Caco-2 (cell line): ENCODE measurements around the gene TEDDM1. TPM values are rescaled to one million over a fixed set of nuclear protein-coding genes. Genes with fewer than 3 reads are reported as not detected.

Source experiments
- BruUV-seq: library from RNA; stranded (reverse); fragments of 400-500 nt; replicated peaks from 2 replicates; lab custom pipeline; 2021; lab: Mats Ljungman, UMichigan
- CTCF ChIA-PET: fragments of 300-600 bp; sonication (Branson Sonifier 250); formaldehyde crosslinking; loops from one replicate; lab custom pipeline; 2022; ENCODE audit warnings: antibody characterized with exemption; lab: Charles Lee
- POLR2A ChIA-PET: fragments of 300-600 bp; sonication (Branson Sonifier 250); formaldehyde crosslinking; loops from one replicate; lab custom pipeline; 2022; ENCODE audit warnings: antibody characterized with exemption; lab: Charles Lee
- DNase-seq, 2 experiments: peaks; one replicate each; pipeline versions ENCODE4 v3.0.0 to v3.0.0-alpha.2; 2020 to 2022
- H3K27me3 ChIP-seq: replicated peaks from 2 replicates; pipeline ENCODE4 v1.6.0; 2011; ENCODE audit warnings: low read length; ENCODE audit not compliant: control insufficient read depth, insufficient read depth
- H3K36me3 ChIP-seq: 2 replicates; pipeline ENCODE4 v1.5.1; 2011; ENCODE audit warnings: low read length; ENCODE audit not compliant: control insufficient read depth, insufficient read depth
- H3K4me1 ChIP-seq: fragments of 250-450 bp; sonication (Bioruptor Pico); 2 replicates; pipeline ENCODE4 v1.5.1; 2020; ENCODE audit warnings: mild to moderate bottlenecking
- H3K4me3 ChIP-seq: 2 replicates; pipeline ENCODE4 v1.5.1; 2011; ENCODE audit warnings: low read depth, mild to moderate bottlenecking, control low read depth, low read length
- H3K9me3 ChIP-seq: fragments of 250-450 bp; sonication (Bioruptor Pico); 2 replicates; pipeline ENCODE4 v1.5.1; 2020; ENCODE audit warnings: mild to moderate bottlenecking, moderate library complexity
- H3K27ac Mint-ChIP-seq: one replicate; pipeline ENCODE4 v1.8.0; 2022; ENCODE audit warnings: mixed read lengths; ENCODE audit not compliant: unreplicated experiment
- H3K27me3 Mint-ChIP-seq: one replicate; pipeline ENCODE4 v1.8.0; 2022; ENCODE audit warnings: mixed read lengths; ENCODE audit not compliant: insufficient read depth, unreplicated experiment
- H3K36me3 Mint-ChIP-seq: one replicate; pipeline ENCODE4 v1.8.0; 2022; ENCODE audit warnings: mild to moderate bottlenecking, mixed read lengths; ENCODE audit not compliant: insufficient read depth, unreplicated experiment
- H3K4me1 Mint-ChIP-seq: one replicate; pipeline ENCODE4 v1.8.0; 2022; ENCODE audit warnings: low read depth, mixed read lengths; ENCODE audit not compliant: unreplicated experiment
- H3K4me3 Mint-ChIP-seq: one replicate; pipeline ENCODE4 v1.8.0; 2022; ENCODE audit warnings: mild to moderate bottlenecking, moderate library complexity, mixed read lengths; ENCODE audit not compliant: unreplicated experiment
- H3K9me3 Mint-ChIP-seq: one replicate; pipeline ENCODE4 v1.8.0; 2022; ENCODE audit warnings: mixed read lengths; ENCODE audit not compliant: unreplicated experiment
- CTCF ChIP-seq, 2 experiments: fragments of 200-600 bp in 1 of 2; IDR thresholded peaks; 1 replicate in 1 of 2; 2 replicates in 1 of 2; pipeline versions ENCODE4 v1.5.1 to v1.8.0; 2011 to 2022; ENCODE audit warnings: antibody characterized with exemption in 1 of 2, control low read depth in 1 of 2, inconsistent platforms in 1 of 2, low read depth in 1 of 2, low read length in 1 of 2, mild to moderate bottlenecking in 1 of 2, moderate library complexity in 1 of 2; ENCODE audit not compliant: insufficient read depth in 1 of 2, severe bottlenecking in 1 of 2, unreplicated experiment in 1 of 2
- intact Hi-C: fragments of 100-400 bp; cut with micrococcal nuclease; formaldehyde crosslinking; loops from one replicate; pipeline ENCODE4 v1.10.0; 2022; ENCODE audit not compliant: unreplicated experiment
- total RNA-seq: library from RNA; stranded (reverse); gene quantifications from 2 replicates; pipeline ENCODE4 v1.2.3, GENCODE V29; 2022

Gene TEDDM1
- total RNA-seq, 1 experiment from 2014 or later = not detected

GRCh38 chr1:182405578-182405977 is 5.1 kb upstream of the TEDDM1 start:
- Histone ChIP-seq H3K27me3 (no peaks in the 10 kb centered on the region), H3K36me3 (no peaks in the 10 kb centered on the region), H3K4me1 (no peaks in the 10 kb centered on the region), H3K4me3 (no peak overlapping the region), H3K9me3 (peaks cover 26% of the 10 kb centered on the region)
- H3K27me3 Mint-ChIP-seq = no peaks in the 10 kb centered on the region
- no peak overlapping the region for H3K4me3 Mint-ChIP-seq
- TF ChIP-seq CTCF (IDR thresholded peaks at IDR 0.05; ENCODE audit: insufficient read depth in 1 of 2, low read depth in 1 of 2, low read length in 1 of 2, severe bottlenecking in 1 of 2, unreplicated experiment in 1 of 2) = no peak
- no peaks in the 10 kb centered on the region for H3K4me1 Mint-ChIP-seq
- ChIA-PET POLR2A (no interaction called here), CTCF (interaction anchor here (0.6 kb wide), 1 partner anchor 106 kb away, joined by 4 read pairs; no protein-coding TSS in a partner anchor)
- intact Hi-C loops = no loop called here
- peaks cover 15% of the 10 kb centered on the region for H3K9me3 Mint-ChIP-seq
- no peak for DNase-seq
- H3K27ac Mint-ChIP-seq = no peak overlapping the region
- no peaks in the 10 kb centered on the region for H3K36me3 Mint-ChIP-seq
- no TSS peak for BruUV-seq

GRCh38 chr1:182404781-182405180 is 4.3 kb upstream of the TEDDM1 start:
- H3K4me3 Mint-ChIP-seq = no peak overlapping the region
- CTCF ChIA-PET = interaction anchor here (0.6 kb wide), 1 partner anchor 105 kb away, joined by 4 read pairs; no protein-coding TSS in a partner anchor
- intact Hi-C loops = no loop called here
- POLR2A ChIA-PET = no interaction called here
- no peak for TF ChIP-seq CTCF (IDR thresholded peaks at IDR 0.05; ENCODE audit: insufficient read depth in 1 of 2, low read depth in 1 of 2, low read length in 1 of 2, severe bottlenecking in 1 of 2, unreplicated experiment in 1 of 2)
- Histone ChIP-seq H3K27me3 (no peaks in the 10 kb centered on the region), H3K4me3 (no peak overlapping the region), H3K36me3 (no peaks in the 10 kb centered on the region), H3K9me3 (peaks cover 26% of the 10 kb centered on the region), H3K4me1 (no peaks in the 10 kb centered on the region)
- BruUV-seq = no TSS peak
- no peak for DNase-seq
- H3K9me3 Mint-ChIP-seq = peaks cover 15% of the 10 kb centered on the region
- no peak overlapping the region for H3K27ac Mint-ChIP-seq
- H3K36me3 Mint-ChIP-seq = no peaks in the 10 kb centered on the region
- no peaks in the 10 kb centered on the region for H3K4me1 Mint-ChIP-seq
- H3K27me3 Mint-ChIP-seq = no peaks in the 10 kb centered on the region

- H3K27ac Mint-ChIP-seq = peak overlapping the region; percentile 62
- Histone ChIP-seq H3K4me1 (peaks cover 24% of the 10 kb centered on the region), H3K36me3 (no peaks in the 10 kb centered on the region), H3K27me3 (no peaks in the 10 kb centered on the region), H3K9me3 (no peaks in the 10 kb centered on the region), H3K4me3 (no peak overlapping the region)
- no peaks in the 10 kb centered on the region for H3K9me3 Mint-ChIP-seq
- intact Hi-C loops = loop anchor here (2.0 kb wide), 2 partner anchors 109 to 197 kb away; no protein-coding TSS in a partner anchor
- no peaks in the 10 kb centered on the region for H3K27me3 Mint-ChIP-seq
- DNase-seq = peak in 1 of 2 experiments; percentile 34
- no peak overlapping the region for H3K4me3 Mint-ChIP-seq
- no TSS peak for BruUV-seq
- CTCF ChIA-PET = interaction anchor here (1.4 to 2.8 kb wide), 5 partner anchors 96 to 317 kb away, joined by 5 to 38 read pairs (median 9); no protein-coding TSS in a partner anchor
- H3K4me1 Mint-ChIP-seq = peaks cover 35% of the 10 kb centered on the region
- POLR2A ChIA-PET = no interaction called here
- H3K36me3 Mint-ChIP-seq = no peaks in the 10 kb centered on the region
- TF ChIP-seq CTCF (IDR thresholded peaks at IDR 0.05; ENCODE audit: insufficient read depth in 1 of 2, low read depth in 1 of 2, low read length in 1 of 2, severe bottlenecking in 1 of 2, unreplicated experiment in 1 of 2) = no peak
Observed at GRCh38 chr1:182397653-182398393, 2.6 kb downstream of the TEDDM1 start.
